HL-60 (cell line): ENCODE data around the gene HSDL1.

Experiments
- DNase-seq, 2 experiments: peaks; one replicate each; pipeline ENCODE4 v3.0.0-alpha.2; 2010 to 2020; ENCODE audit warnings: low read depth in 1 of 2, low spot score in 1 of 2
- H3K27ac ChIP-seq: fragments of 250-450 bp; sonication (Bioruptor Pico); replicated peaks from 2 replicates; pipeline ENCODE4 v1.5.1; 2020; ENCODE audit warnings: mild to moderate bottlenecking, moderate library complexity
- H3K27me3 ChIP-seq: fragments of 250-450 bp; sonication (Bioruptor Pico); 2 replicates; pipeline ENCODE4 v1.5.1; 2021; ENCODE audit warnings: mild to moderate bottlenecking, moderate library complexity; ENCODE audit not compliant: insufficient read depth, poor library complexity, severe bottlenecking
- H3K4me3 ChIP-seq: replicated peaks from 2 replicates; pipeline ENCODE4 v1.5.1; 2011; ENCODE audit warnings: mild to moderate bottlenecking, control low read depth, low read length; ENCODE audit not compliant: insufficient read depth
- CTCF ChIP-seq: IDR thresholded peaks from one replicate; pipeline ENCODE4 v1.5.1; 2011; ENCODE audit warnings: low read length, control low read depth, inconsistent platforms; ENCODE audit not compliant: insufficient read depth
- GABPA ChIP-seq: IDR thresholded peaks from 2 replicates; pipeline ENCODE4 v1.6.1; 2012; ENCODE audit warnings: low read depth
- POLR2AphosphoS5 ChIP-seq: IDR thresholded peaks from 2 replicates; pipeline ENCODE4 v1.6.1; 2012; ENCODE audit warnings: low read depth
- REST ChIP-seq: IDR thresholded peaks from 2 replicates; pipeline ENCODE4 v1.6.1; 2012; ENCODE audit warnings: low read depth; ENCODE audit not compliant: insufficient replicate concordance
- SPI1 ChIP-seq: IDR thresholded peaks from 2 replicates; pipeline ENCODE4 v1.6.1; 2012; ENCODE audit warnings: low read depth, mild to moderate bottlenecking, borderline replicate concordance

Gene HSDL1

GRCh38 chr16:84182104-84182503, 37.1 kb upstream of the HSDL1 start:
- H3K27me3 ChIP-seq = no peaks in the 10 kb centered on the region
- no peak for TF ChIP-seq SPI1
- no peak for TF ChIP-seq REST
- TF ChIP-seq POLR2AphosphoS5 = no peak
- TF ChIP-seq CTCF = no peak
- TF ChIP-seq GABPA = no peak
- no peak overlapping the region for H3K4me3 ChIP-seq
- DNase-seq = no peak
- no peak overlapping the region for H3K27ac ChIP-seq

GRCh38 chr16:84181144-84181915, 36.4 kb upstream of the HSDL1 start:
- Histone ChIP-seq H3K27ac (no peak overlapping the region), H3K4me3 (no peak overlapping the region), H3K27me3 (no peaks in the 10 kb centered on the region)
- TF ChIP-seq GABPA = no peak
- TF ChIP-seq REST = no peak
- TF ChIP-seq POLR2AphosphoS5 = no peak
- no peak for TF ChIP-seq CTCF
- no peak for TF ChIP-seq SPI1
- DNase-seq = no peak

- Histone ChIP-seq H3K27me3 (no peaks in the 10 kb centered on the region), H3K27ac (no peak overlapping the region), H3K4me3 (no peak overlapping the region)
- no peak for DNase-seq
- no peak for TF ChIP-seq POLR2AphosphoS5
- no peak for TF ChIP-seq GABPA
- TF ChIP-seq SPI1 = no peak
- TF ChIP-seq REST = no peak
Observed at GRCh38 chr16:84180519-84181140, 35.7 kb upstream of the HSDL1 start.
